Coronary artery (tissue), 2 donors: ENCODE measurements around the gene DTD1.

Source experiments
- DNase-seq: peaks from one replicate; pipeline ENCODE4 v3.0.0-alpha.2; 2017; ENCODE audit warnings: low spot score
- H3K27ac ChIP-seq, 2 donors: fragments of 200-600 bp; sonication (generic); one replicate each; pipeline ENCODE4 v1.5.1; 2016 to 2019
- H3K4me3 ChIP-seq: fragments of 200-600 bp; sonication (generic); 2 replicates; pipeline ENCODE4 v1.5.1; 2016; ENCODE audit warnings: mild to moderate bottlenecking, moderate library complexity
- TF ChIP-seq, protein P1 (sequence below): fragments of 200-600 bp; sonication (generic); IDR thresholded peaks from one replicate; pipeline ENCODE4 v1.5.1; 2019; ENCODE audit warnings: antibody characterized with exemption

Gene DTD1

DNA sequence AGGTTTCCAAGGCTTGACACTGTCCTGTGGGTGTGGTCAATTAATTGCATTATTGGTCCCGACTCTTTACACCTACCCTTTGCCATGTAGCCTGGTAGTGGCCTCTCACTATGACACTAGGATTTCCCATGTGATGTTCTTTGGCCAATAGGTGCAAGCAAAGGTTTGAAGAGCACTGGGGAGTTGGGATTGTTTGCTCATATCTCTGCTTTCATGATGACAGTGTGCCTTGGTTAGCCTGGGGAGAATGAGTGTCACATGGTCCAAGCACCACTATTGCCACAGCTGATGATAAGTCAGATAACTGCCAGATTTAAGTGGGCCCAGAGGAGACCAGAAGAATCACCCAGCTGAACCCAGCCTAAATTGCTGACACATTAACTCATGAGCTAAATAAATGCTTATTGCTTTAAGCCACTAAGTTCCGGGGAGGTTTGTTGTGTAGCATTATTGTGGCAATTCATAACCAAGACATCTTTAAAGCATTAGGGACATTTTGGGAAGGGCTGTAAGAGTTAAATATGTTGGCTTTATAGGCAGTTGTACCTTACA, 208.5 kb downstream of the DTD1 start:
- Histone ChIP-seq H3K4me3 (no peak overlapping the region), H3K27ac (no peak overlapping the region)
- TF ChIP-seq, protein P1, sequence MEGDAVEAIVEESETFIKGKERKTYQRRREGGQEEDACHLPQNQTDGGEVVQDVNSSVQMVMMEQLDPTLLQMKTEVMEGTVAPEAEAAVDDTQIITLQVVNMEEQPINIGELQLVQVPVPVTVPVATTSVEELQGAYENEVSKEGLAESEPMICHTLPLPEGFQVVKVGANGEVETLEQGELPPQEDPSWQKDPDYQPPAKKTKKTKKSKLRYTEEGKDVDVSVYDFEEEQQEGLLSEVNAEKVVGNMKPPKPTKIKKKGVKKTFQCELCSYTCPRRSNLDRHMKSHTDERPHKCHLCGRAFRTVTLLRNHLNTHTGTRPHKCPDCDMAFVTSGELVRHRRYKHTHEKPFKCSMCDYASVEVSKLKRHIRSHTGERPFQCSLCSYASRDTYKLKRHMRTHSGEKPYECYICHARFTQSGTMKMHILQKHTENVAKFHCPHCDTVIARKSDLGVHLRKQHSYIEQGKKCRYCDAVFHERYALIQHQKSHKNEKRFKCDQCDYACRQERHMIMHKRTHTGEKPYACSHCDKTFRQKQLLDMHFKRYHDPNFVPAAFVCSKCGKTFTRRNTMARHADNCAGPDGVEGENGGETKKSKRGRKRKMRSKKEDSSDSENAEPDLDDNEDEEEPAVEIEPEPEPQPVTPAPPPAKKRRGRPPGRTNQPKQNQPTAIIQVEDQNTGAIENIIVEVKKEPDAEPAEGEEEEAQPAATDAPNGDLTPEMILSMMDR, result no peak
- peak; percentile 47 for DNase-seq

DNA sequence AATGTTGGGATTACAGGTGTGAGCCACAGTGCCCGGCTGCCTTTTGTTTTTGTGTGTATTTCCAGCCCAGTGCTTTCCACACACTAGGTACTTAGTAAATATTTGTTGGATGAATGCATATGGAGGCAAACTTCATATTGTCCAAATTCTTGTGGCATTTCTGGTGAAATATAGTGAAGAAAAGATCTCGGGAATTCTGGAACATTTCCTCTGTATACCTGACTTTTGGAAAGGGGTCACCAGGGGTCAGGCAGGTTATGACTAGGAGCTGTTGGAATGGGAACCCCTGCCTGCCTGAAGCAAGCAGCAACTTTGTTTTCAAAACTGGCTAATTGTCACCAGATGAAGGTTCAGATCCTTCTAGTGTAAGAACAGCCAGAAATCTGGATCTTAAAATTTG, 213.7 kb downstream of the DTD1 start:
- Histone ChIP-seq H3K4me3 (no peak overlapping the region), H3K27ac (no peak overlapping the region)
- TF ChIP-seq, protein P1, result no peak
- no peak for DNase-seq

DNA sequence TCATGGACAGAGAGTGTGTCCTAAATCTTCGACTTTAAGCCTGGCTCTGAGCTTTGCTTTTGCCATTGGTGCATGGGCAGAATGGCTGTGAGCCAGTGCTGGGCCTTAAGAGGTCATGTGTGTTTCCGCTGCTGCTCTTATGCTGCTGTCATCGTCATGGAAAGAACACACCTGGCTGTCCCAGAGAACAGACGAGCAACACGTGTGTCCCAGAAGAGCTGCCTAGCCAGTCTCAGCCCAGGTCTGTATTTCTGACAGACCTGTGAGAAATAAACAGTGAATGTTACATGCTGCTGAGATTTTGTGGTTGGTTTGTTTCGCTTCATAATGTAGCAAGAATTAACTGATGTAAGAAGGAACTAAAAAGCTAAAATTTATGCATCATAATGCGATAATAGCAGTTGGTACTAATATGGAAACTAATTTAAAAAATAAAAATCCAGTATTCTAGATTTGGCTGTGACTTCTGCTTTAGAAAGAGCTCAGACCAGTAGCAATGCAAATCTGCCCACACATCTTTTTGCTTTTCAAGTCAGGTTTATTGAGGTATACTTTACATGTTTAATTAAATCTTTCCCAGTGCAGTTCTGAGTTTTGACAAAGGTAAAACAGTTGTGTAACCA, 214.3 kb downstream of the DTD1 start:
- no peak for DNase-seq
- TF ChIP-seq, protein P1, result no peak
- H3K4me3 ChIP-seq, result no peak overlapping the region
- no peak overlapping the region for H3K27ac ChIP-seq

DNA sequence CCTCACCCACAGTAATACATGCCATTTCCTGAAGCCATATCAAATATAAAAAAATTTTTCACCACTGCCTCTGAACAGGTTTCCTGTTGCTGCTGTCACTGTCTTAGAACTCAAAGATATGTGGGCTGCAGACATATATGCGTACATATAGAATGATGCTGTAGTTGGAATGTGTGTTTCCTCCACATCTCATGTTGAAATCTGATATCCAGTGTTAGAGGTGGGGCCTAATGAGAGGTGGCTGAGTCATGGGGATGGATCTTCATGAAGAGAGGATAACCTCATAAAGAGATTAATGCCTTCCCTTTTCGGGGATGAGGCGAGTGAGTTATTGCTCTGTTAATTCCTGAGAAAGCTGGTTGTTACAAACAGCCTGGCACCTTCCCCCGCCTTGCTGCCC, 218.0 kb downstream of the DTD1 start:
- DNase-seq, result no peak
- Histone ChIP-seq H3K4me3 (no peak overlapping the region), H3K27ac (no peak overlapping the region)
- TF ChIP-seq, protein P1, result no peak

DNA sequence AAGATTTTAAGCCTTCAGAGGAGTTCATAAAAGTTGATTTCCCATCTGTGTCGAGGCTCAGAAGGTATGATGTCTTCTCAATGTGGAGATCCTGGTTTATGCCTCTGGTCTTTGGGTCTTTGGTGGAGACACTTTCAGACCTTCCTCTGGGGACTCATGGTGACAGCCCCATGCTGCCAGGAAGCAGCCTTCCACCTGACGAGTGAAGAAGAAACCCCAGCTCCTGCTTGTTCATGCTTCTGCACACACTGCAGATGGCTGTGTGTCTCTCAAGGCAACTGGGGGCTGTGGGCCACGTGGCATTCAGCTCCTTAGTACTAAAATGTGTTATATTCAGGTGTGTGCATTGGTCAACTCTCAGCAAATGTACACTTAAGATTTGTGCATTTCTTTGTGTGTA, 220.9 kb downstream of the DTD1 start:
- TF ChIP-seq, protein P1, result no peak
- no peak overlapping the region for H3K27ac ChIP-seq
- DNase-seq, result no peak
- no peak overlapping the region for H3K4me3 ChIP-seq

DNA sequence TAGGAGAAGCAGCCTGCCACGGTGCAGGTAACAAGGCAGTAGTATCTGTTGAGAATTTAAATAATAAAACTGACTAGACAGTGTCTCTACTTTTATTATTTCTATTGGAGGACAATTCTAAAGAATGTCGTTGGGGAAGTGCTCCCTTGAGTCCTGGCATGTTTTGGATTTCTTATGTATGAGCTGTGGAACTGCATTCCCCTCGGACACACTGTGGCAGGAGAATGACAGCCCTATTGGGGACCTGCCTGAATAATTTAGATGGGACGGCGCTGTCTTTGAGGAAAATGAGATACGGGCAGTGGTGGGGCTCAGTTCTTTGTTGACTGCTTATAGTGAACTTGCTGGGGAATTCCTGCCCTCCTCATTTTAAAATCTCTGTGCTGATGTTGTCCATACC, 223.3 kb downstream of the DTD1 start:
- no peak overlapping the region for H3K4me3 ChIP-seq
- H3K27ac ChIP-seq, result no peak overlapping the region
- DNase-seq, result no peak
- TF ChIP-seq, protein P1, result no peak

DNA sequence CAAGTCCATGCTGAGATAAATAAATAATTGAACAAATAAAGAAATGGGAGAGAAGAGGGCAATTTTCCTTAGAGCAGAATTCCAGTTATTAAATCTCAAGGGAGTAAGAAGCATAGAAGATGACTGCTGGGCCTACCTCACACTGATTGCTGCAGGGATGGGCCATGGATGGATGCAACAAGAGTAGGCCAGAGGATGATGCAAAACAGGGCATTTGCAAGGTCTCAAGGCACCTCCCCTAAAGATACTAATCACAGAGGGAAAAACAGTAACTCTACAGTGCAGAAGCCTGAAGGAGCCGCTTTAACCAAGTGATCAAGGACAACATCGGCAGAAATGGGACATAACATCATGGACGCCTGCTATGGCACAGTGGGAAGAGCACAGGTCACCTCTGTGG, 224.1 kb downstream of the DTD1 start:
- TF ChIP-seq, protein P1, result no peak
- no peak for DNase-seq

More for the DNA sequence above, 224.1 kb downstream of the DTD1 start:
- Histone ChIP-seq H3K4me3 (no peak overlapping the region), H3K27ac (no peak overlapping the region)
